ENCODE data around the gene TECR.
"Not testable (repeated sequence)": the region's sequence is repeated elsewhere in the genome, so short reads cannot be mapped to it uniquely, and the experiment has no call there.

Gene TECR

GRCh38 chr19:14603990-14604387 lies 74.6 kb downstream of the TECR start:
- Histone ChIP-seq H3K9me3 (replicated peaks in 1 of 2; ENCODE audit: control insufficient read depth in 2 of 2, insufficient read depth in 1 of 2, low read depth in 1 of 2, low read length in 2 of 2) (peaks cover 0 to 15% of the 10 kb centered on the region in 2 donors), H3K4me1 (ENCODE audit: control insufficient read depth in 2 of 2, insufficient read depth in 1 of 2, low read depth in 1 of 2, low read length in 2 of 2) (no peaks in the 10 kb centered on the region), H2BK5ac (ENCODE audit: low read length) (no peak overlapping the region), H2BK12ac (ENCODE audit: low read length) (no peak overlapping the region), H3K4ac (ENCODE audit: low read length) (no peak overlapping the region), H4K91ac (ENCODE audit: low read depth, low read length, poor library complexity) (no peak overlapping the region), H3K14ac (ENCODE audit: low read length) (no peak overlapping the region), H3K4me3 (ENCODE audit: low read length in 2 of 2) (no peak overlapping the region), H2AK5ac (ENCODE audit: low read depth, low read length) (no peak overlapping the region), H3K23ac (ENCODE audit: low read depth, low read length, poor library complexity) (no peak overlapping the region), H3K79me1 (ENCODE audit: low read depth, low read length) (no peaks in the 10 kb centered on the region), H3K9ac (ENCODE audit: low read depth, low read length, poor library complexity) (no peak overlapping the region), H3K4me2 (ENCODE audit: insufficient read depth, low read length, poor library complexity, severe bottlenecking) (no peak overlapping the region), H3K36me3 (replicated peaks in 1 of 2; ENCODE audit: control insufficient read depth in 2 of 2, insufficient read depth in 2 of 2, low read length in 2 of 2) (no peaks in the 10 kb centered on the region), H2AFZ (ENCODE audit: low read length) (no peak overlapping the region), H2BK15ac (ENCODE audit: low read length) (no peak overlapping the region), H3K27me3 (ENCODE audit: control insufficient read depth in 3 of 3, insufficient read depth in 3 of 3, low read depth in 1 of 3, low read length in 3 of 3) (peaks cover 0 to 3% (median 0%) of the 10 kb centered on the region in 3 experiments), H2BK120ac (ENCODE audit: low read depth, low read length) (no peak overlapping the region), H3K27ac (replicated peaks; ENCODE audit: low read length) (no peak overlapping the region), H3K18ac (ENCODE audit: low read length) (no peak overlapping the region), H4K8ac (ENCODE audit: low read depth, low read length) (no peak overlapping the region)
- DNase-seq (ENCODE audit: low spot score): no peak
- no CpG with 5 or more reads among the region's 2 CpGs for WGBS, 2 donors (ENCODE audit: extremely low coverage in 2 of 2, insufficient read length in 2 of 2, insufficient replicate concordance in 1 of 2)

DNA sequence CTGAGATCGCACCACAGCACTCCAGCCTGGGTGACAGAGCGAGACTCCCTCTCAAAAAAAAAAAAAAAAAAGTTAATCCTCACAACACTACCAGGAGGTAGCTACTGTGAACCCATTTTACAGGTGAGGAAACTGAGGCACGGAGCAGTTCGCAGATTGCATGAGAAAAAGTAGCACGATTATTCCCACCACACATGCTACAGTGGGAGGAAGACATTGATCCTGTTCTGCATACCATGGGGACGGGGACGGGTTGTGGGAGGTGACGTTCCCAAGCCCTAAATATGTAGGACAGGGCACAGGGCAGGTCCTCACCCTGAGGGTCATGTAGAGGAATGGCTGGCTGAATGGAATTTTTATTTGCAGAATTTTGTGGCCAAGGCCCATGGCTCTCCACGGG lies 77.2 kb downstream of the TECR start:
- H3K79me1 ChIP-seq (ENCODE audit: low read depth, low read length): no peaks in the 10 kb centered on the region
- H2AFZ ChIP-seq (ENCODE audit: low read length): no peak overlapping the region
- H3K27me3 ChIP-seq (ENCODE audit: control insufficient read depth in 3 of 3, insufficient read depth in 3 of 3, low read depth in 1 of 3, low read length in 3 of 3): no peaks in the 10 kb centered on the region
- no CpG with 5 or more reads among the region's 9 CpGs for WGBS, 2 donors (ENCODE audit: extremely low coverage in 2 of 2, insufficient read length in 2 of 2, insufficient replicate concordance in 1 of 2)
- no peak overlapping the region for H3K4ac ChIP-seq (ENCODE audit: low read length)
- H4K8ac ChIP-seq (ENCODE audit: low read depth, low read length): no peak overlapping the region
- no peak overlapping the region for H3K9ac ChIP-seq (ENCODE audit: low read depth, low read length, poor library complexity)
- no peak overlapping the region for H2BK5ac ChIP-seq (ENCODE audit: low read length)
- no peak overlapping the region for H3K14ac ChIP-seq (ENCODE audit: low read length)
- no peak overlapping the region for H3K23ac ChIP-seq (ENCODE audit: low read depth, low read length, poor library complexity)
- H3K36me3 ChIP-seq (replicated peaks in 1 of 2; ENCODE audit: control insufficient read depth in 2 of 2, insufficient read depth in 2 of 2, low read length in 2 of 2): no peaks in the 10 kb centered on the region
- H2AK5ac ChIP-seq (ENCODE audit: low read depth, low read length): no peak overlapping the region
- H2BK12ac ChIP-seq (ENCODE audit: low read length): no peak overlapping the region
- H3K9me3 ChIP-seq (replicated peaks in 1 of 2; ENCODE audit: control insufficient read depth in 2 of 2, insufficient read depth in 1 of 2, low read depth in 1 of 2, low read length in 2 of 2): peaks cover 0 to 9% of the 10 kb centered on the region in 2 donors
- peak overlapping the region in 1 of 2 donors; percentile 57 for H3K4me3 ChIP-seq (ENCODE audit: low read length in 2 of 2)
- no peak overlapping the region for H2BK120ac ChIP-seq (ENCODE audit: low read depth, low read length)
- H3K4me1 ChIP-seq (ENCODE audit: control insufficient read depth in 2 of 2, insufficient read depth in 1 of 2, low read depth in 1 of 2, low read length in 2 of 2): no peaks in the 10 kb centered on the region
- H3K18ac ChIP-seq (ENCODE audit: low read length): no peak overlapping the region
- H4K91ac ChIP-seq (ENCODE audit: low read depth, low read length, poor library complexity): no peak overlapping the region
- H3K27ac ChIP-seq (replicated peaks; ENCODE audit: low read length): no peak overlapping the region
- no peak overlapping the region for H3K4me2 ChIP-seq (ENCODE audit: insufficient read depth, low read length, poor library complexity, severe bottlenecking)
- no peak overlapping the region for H2BK15ac ChIP-seq (ENCODE audit: low read length)
- no peak for DNase-seq (ENCODE audit: low spot score)

- Histone ChIP-seq H4K8ac (ENCODE audit: low read depth, low read length) (no peak overlapping the region), H4K91ac (ENCODE audit: low read depth, low read length, poor library complexity) (no peak overlapping the region), H3K4ac (ENCODE audit: low read length) (no peak overlapping the region), H3K4me1 (ENCODE audit: control insufficient read depth in 2 of 2, insufficient read depth in 1 of 2, low read depth in 1 of 2, low read length in 2 of 2) (no peaks in the 10 kb centered on the region), H3K4me2 (ENCODE audit: insufficient read depth, low read length, poor library complexity, severe bottlenecking) (no peak overlapping the region), H3K4me3 (ENCODE audit: low read length in 2 of 2) (no peak overlapping the region), H3K9me3 (replicated peaks in 1 of 2; ENCODE audit: control insufficient read depth in 2 of 2, insufficient read depth in 1 of 2, low read depth in 1 of 2, low read length in 2 of 2) (peaks cover 0 to 16% of the 10 kb centered on the region in 2 donors), H2BK5ac (ENCODE audit: low read length) (no peak overlapping the region), H3K79me1 (ENCODE audit: low read depth, low read length) (no peaks in the 10 kb centered on the region), H3K14ac (ENCODE audit: low read length) (no peak overlapping the region), H2BK15ac (ENCODE audit: low read length) (no peak overlapping the region), H2AFZ (ENCODE audit: low read length) (no peak overlapping the region), H3K18ac (ENCODE audit: low read length) (no peak overlapping the region), H2BK120ac (ENCODE audit: low read depth, low read length) (no peak overlapping the region), H3K36me3 (replicated peaks in 1 of 2; ENCODE audit: control insufficient read depth in 2 of 2, insufficient read depth in 2 of 2, low read length in 2 of 2) (no peaks in the 10 kb centered on the region), H3K27ac (replicated peaks; ENCODE audit: low read length) (no peak overlapping the region), H3K27me3 (ENCODE audit: control insufficient read depth in 3 of 3, insufficient read depth in 3 of 3, low read depth in 1 of 3, low read length in 3 of 3) (no peaks in the 10 kb centered on the region), H3K23ac (ENCODE audit: low read depth, low read length, poor library complexity) (no peak overlapping the region), H2AK5ac (ENCODE audit: low read depth, low read length) (no peak overlapping the region), H3K9ac (ENCODE audit: low read depth, low read length, poor library complexity) (no peak overlapping the region), H2BK12ac (ENCODE audit: low read length) (no peak overlapping the region)
- WGBS, 2 donors (ENCODE audit: extremely low coverage in 2 of 2, insufficient read length in 2 of 2, insufficient replicate concordance in 1 of 2): no CpG with 5 or more reads among the region's 4 CpGs
- no peak for DNase-seq (ENCODE audit: low spot score)
Observed at GRCh38 chr19:14611051-14611450, 81.7 kb downstream of the TECR start.

- H3K4me2 ChIP-seq (ENCODE audit: insufficient read depth, low read length, poor library complexity, severe bottlenecking); H3K27me3 ChIP-seq (ENCODE audit: control insufficient read depth in 3 of 3, insufficient read depth in 3 of 3, low read depth in 1 of 3, low read length in 3 of 3); H2BK120ac ChIP-seq (ENCODE audit: low read depth, low read length); H4K91ac ChIP-seq (ENCODE audit: low read depth, low read length, poor library complexity); H3K23ac ChIP-seq (ENCODE audit: low read depth, low read length, poor library complexity); H4K8ac ChIP-seq (ENCODE audit: low read depth, low read length); H3K27ac ChIP-seq (replicated peaks; ENCODE audit: low read length); H2BK12ac ChIP-seq (ENCODE audit: low read length); H3K14ac ChIP-seq (ENCODE audit: low read length); DNase-seq (ENCODE audit: low spot score); H2AFZ ChIP-seq (ENCODE audit: low read length); H2BK5ac ChIP-seq (ENCODE audit: low read length); H2BK15ac ChIP-seq (ENCODE audit: low read length); H3K36me3 ChIP-seq (replicated peaks in 1 of 2; ENCODE audit: control insufficient read depth in 2 of 2, insufficient read depth in 2 of 2, low read length in 2 of 2); H3K4ac ChIP-seq (ENCODE audit: low read length); H3K9ac ChIP-seq (ENCODE audit: low read depth, low read length, poor library complexity); H3K4me3 ChIP-seq (ENCODE audit: low read length in 2 of 2); H3K4me1 ChIP-seq (ENCODE audit: control insufficient read depth in 2 of 2, insufficient read depth in 1 of 2, low read depth in 1 of 2, low read length in 2 of 2); H3K79me1 ChIP-seq (ENCODE audit: low read depth, low read length); H2AK5ac ChIP-seq (ENCODE audit: low read depth, low read length); H3K18ac ChIP-seq (ENCODE audit: low read length): not testable (repeated sequence)
- H3K9me3 ChIP-seq (replicated peaks in 1 of 2; ENCODE audit: control insufficient read depth in 2 of 2, insufficient read depth in 1 of 2, low read depth in 1 of 2, low read length in 2 of 2): peaks cover 0 to 15% of the 10 kb centered on the region in 2 donors
- no CpG with 5 or more reads among the region's 5 CpGs for WGBS, 2 donors (ENCODE audit: extremely low coverage in 2 of 2, insufficient read length in 2 of 2, insufficient replicate concordance in 1 of 2)
Observed at GRCh38 chr19:14612242-14612641, 82.8 kb downstream of the TECR start.
